ENCODE results near the gene MCM10.

DNA sequence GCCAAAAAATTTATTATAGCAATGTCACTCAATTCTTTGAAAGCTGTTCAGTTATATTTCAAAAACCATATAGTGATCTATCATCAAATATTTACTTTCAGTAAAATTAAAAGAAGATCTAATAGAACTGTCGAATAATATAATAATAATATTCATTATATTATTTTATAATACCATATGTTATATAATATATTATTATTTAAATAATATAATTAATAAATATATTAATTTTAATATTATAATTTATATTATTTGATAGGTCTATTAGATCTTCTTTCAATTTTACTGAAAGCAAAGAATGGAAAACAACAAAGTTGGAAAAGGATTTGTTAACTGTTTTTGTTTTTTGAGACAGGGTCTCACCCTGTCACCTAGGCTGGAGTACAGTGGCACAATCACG, 95.3 kb downstream of the MCM10 start:
- no peak for TF ChIP-seq CTCF (IDR thresholded peaks at IDR 0.05; ENCODE audit: insufficient read depth, low read length)
- no peak for TF ChIP-seq POLR2AphosphoS5 (IDR thresholded peaks at IDR 0.05; ENCODE audit: low read depth)
- no peak for TF ChIP-seq SPI1 (IDR thresholded peaks at IDR 0.05; ENCODE audit: borderline replicate concordance, low read depth)
- TF ChIP-seq GABPA (IDR thresholded peaks at IDR 0.05; ENCODE audit: low read depth) = no peak

All from HL-60 (cell line).